ENCODE results near the gene SNX20.

DNA sequence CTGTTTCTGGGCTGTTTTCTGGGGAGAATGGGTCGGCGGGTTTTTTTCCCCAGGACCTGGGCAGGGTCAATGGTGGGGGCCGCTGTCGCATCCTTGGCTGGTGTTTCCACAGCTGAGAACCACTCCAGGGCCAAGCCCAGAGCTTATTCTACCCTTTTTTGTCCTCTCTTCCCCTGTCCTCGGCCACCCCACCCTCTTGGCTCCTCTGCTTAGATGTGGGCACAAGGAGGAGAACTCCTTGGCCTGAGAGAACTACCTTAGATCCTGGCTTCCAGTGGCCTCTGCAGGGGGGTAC lies 16.3 kb upstream of the SNX20 start:
- TF ChIP-seq POLR2AphosphoS5 (IDR thresholded peaks at IDR 0.05; ENCODE audit: low read depth, low read length) (no peak), FOXP2 (optimal IDR thresholded peaks at IDR 0.05; ENCODE audit: borderline replicate concordance, extremely low read depth, extremely low read length, insufficient read depth) (no peak)
- TF ChIP-seq, protein P1, sequence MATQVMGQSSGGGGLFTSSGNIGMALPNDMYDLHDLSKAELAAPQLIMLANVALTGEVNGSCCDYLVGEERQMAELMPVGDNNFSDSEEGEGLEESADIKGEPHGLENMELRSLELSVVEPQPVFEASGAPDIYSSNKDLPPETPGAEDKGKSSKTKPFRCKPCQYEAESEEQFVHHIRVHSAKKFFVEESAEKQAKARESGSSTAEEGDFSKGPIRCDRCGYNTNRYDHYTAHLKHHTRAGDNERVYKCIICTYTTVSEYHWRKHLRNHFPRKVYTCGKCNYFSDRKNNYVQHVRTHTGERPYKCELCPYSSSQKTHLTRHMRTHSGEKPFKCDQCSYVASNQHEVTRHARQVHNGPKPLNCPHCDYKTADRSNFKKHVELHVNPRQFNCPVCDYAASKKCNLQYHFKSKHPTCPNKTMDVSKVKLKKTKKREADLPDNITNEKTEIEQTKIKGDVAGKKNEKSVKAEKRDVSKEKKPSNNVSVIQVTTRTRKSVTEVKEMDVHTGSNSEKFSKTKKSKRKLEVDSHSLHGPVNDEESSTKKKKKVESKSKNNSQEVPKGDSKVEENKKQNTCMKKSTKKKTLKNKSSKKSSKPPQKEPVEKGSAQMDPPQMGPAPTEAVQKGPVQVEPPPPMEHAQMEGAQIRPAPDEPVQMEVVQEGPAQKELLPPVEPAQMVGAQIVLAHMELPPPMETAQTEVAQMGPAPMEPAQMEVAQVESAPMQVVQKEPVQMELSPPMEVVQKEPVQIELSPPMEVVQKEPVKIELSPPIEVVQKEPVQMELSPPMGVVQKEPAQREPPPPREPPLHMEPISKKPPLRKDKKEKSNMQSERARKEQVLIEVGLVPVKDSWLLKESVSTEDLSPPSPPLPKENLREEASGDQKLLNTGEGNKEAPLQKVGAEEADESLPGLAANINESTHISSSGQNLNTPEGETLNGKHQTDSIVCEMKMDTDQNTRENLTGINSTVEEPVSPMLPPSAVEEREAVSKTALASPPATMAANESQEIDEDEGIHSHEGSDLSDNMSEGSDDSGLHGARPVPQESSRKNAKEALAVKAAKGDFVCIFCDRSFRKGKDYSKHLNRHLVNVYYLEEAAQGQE (IDR thresholded peaks at IDR 0.05; ENCODE audit: insufficient read depth in 1 of 2, low read depth in 2 of 2, low read length in 2 of 2) = no peak

Data from PFSK-1 (cell line).